ENCODE data around the gene ASXL2.

DNA sequence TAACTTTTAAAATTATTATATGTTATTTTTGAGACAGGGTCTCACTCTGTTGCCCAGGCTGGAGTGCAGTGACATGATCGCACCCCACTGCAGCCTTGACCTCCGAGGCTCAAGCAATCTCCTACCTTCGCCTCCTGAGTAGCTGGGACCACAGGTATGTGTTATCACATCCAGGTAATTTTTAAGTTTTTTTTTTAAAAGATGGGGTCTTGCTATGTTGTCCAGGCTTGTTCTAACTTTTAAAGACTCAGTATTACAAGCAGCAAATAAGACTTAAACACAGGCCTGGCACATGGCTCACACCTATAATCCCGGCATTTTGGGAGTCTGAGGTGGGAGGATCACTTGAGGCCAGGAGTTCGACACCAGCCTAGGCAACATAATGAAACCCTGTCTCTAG, 101.2 kb downstream of the ASXL2 start:
- TF ChIP-seq, protein P1, sequence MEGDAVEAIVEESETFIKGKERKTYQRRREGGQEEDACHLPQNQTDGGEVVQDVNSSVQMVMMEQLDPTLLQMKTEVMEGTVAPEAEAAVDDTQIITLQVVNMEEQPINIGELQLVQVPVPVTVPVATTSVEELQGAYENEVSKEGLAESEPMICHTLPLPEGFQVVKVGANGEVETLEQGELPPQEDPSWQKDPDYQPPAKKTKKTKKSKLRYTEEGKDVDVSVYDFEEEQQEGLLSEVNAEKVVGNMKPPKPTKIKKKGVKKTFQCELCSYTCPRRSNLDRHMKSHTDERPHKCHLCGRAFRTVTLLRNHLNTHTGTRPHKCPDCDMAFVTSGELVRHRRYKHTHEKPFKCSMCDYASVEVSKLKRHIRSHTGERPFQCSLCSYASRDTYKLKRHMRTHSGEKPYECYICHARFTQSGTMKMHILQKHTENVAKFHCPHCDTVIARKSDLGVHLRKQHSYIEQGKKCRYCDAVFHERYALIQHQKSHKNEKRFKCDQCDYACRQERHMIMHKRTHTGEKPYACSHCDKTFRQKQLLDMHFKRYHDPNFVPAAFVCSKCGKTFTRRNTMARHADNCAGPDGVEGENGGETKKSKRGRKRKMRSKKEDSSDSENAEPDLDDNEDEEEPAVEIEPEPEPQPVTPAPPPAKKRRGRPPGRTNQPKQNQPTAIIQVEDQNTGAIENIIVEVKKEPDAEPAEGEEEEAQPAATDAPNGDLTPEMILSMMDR (CRISPR knock-in tag; IDR thresholded peaks at IDR 0.05): no peak
- TF ChIP-seq CEBPG (CRISPR knock-in tag; IDR thresholded peaks at IDR 0.05): no peak
- TF ChIP-seq EEA1 (CRISPR knock-in tag; IDR thresholded peaks at IDR 0.05; ENCODE audit: borderline replicate concordance): no peak
- TF ChIP-seq, protein P2, sequence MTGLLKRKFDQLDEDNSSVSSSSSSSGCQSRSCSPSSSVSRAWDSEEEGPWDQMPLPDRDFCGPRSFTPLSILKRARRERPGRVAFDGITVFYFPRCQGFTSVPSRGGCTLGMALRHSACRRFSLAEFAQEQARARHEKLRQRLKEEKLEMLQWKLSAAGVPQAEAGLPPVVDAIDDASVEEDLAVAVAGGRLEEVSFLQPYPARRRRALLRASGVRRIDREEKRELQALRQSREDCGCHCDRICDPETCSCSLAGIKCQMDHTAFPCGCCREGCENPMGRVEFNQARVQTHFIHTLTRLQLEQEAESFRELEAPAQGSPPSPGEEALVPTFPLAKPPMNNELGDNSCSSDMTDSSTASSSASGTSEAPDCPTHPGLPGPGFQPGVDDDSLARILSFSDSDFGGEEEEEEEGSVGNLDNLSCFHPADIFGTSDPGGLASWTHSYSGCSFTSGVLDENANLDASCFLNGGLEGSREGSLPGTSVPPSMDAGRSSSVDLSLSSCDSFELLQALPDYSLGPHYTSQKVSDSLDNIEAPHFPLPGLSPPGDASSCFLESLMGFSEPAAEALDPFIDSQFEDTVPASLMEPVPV (CRISPR knock-in tag; IDR thresholded peaks at IDR 0.05): no peak
- no peak for TF ChIP-seq FOXA1 (IDR thresholded peaks at IDR 0.05)
- TF ChIP-seq FOXA1 (CRISPR knock-in tag; IDR thresholded peaks at IDR 0.05): no peak
- TF ChIP-seq, protein P3, sequence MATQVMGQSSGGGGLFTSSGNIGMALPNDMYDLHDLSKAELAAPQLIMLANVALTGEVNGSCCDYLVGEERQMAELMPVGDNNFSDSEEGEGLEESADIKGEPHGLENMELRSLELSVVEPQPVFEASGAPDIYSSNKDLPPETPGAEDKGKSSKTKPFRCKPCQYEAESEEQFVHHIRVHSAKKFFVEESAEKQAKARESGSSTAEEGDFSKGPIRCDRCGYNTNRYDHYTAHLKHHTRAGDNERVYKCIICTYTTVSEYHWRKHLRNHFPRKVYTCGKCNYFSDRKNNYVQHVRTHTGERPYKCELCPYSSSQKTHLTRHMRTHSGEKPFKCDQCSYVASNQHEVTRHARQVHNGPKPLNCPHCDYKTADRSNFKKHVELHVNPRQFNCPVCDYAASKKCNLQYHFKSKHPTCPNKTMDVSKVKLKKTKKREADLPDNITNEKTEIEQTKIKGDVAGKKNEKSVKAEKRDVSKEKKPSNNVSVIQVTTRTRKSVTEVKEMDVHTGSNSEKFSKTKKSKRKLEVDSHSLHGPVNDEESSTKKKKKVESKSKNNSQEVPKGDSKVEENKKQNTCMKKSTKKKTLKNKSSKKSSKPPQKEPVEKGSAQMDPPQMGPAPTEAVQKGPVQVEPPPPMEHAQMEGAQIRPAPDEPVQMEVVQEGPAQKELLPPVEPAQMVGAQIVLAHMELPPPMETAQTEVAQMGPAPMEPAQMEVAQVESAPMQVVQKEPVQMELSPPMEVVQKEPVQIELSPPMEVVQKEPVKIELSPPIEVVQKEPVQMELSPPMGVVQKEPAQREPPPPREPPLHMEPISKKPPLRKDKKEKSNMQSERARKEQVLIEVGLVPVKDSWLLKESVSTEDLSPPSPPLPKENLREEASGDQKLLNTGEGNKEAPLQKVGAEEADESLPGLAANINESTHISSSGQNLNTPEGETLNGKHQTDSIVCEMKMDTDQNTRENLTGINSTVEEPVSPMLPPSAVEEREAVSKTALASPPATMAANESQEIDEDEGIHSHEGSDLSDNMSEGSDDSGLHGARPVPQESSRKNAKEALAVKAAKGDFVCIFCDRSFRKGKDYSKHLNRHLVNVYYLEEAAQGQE (IDR thresholded peaks at IDR 0.05; ENCODE audit: borderline replicate concordance in 1 of 2, low read depth in 1 of 2, low read length in 2 of 2): no peak
- no peak for TF ChIP-seq JUNB (CRISPR knock-in tag; IDR thresholded peaks at IDR 0.05; ENCODE audit: borderline replicate concordance)
